A549 treated with GW870086 at 1 μM for 4 hours (cell line): Measurements from ENCODE around the gene RPL7L1. TPM values are rescaled to one million over a fixed set of nuclear protein-coding genes. Genes with fewer than 3 reads are reported as not detected.

ENCODE experiments used
- total RNA-seq: library from RNA; stranded (reverse); fragments of 200-300 nt; extraction: Qiagen RNA extraction; gene quantifications from 5 replicates; pipeline ENCODE4 v1.2.3, GENCODE V29; 2022; ENCODE audit warnings: low read depth

RPL7L1 gene
- 65.0 to 86.6 TPM (median 65.7 TPM) in 5 replicates for total RNA-seq

GRCh38 chr6:42879372-42880239, at the start of gene RPL7L1:
TSS of gene RPL7L1 (plus strand) at chr6:42879616. CDS start at chr6:42879911, 295 bp downstream.

GRCh38 chr6:42915732-42916131, 36.3 kb downstream of the RPL7L1 start, which contains the start of gene PTCRA:
TSS of gene PTCRA (plus strand) at chr6:42916053. CDS start at chr6:42916070, 17 bp downstream.

GRCh38 chr6:42928986-42929820, 49.8 kb downstream of the RPL7L1 start, which contains the start of gene CNPY3:
TSS of gene CNPY3 (plus strand) at chr6:42929480. CDS start at chr6:42929571, 91 bp downstream.

Other genes starting within 250 kb of the RPL7L1 start
- gene PRPH2, start 157.0 kb upstream of the RPL7L1 start, total RNA-seq = not detected in 5 replicates
- 15.1 to 16.6 TPM (median 15.8 TPM) in 5 replicates for gene TBCC, start 133.5 kb upstream of the RPL7L1 start, total RNA-seq
- 2.2 to 3.1 TPM (median 2.9 TPM) in 5 replicates for gene BICRAL, start 97.6 kb upstream of the RPL7L1 start, total RNA-seq
- gene PTCRA, start 36.4 kb downstream of the RPL7L1 start, total RNA-seq = not detected in 5 replicates
- gene CNPY3, start 49.9 kb downstream of the RPL7L1 start, total RNA-seq = 35.0 to 44.6 TPM (median 40.6 TPM) in 5 replicates
- gene GNMT, start 81.1 kb downstream of the RPL7L1 start, total RNA-seq = 0.19 to 0.32 TPM in 2 of 5 replicates, not detected in the others
- 6.7 to 9.4 TPM (median 8.7 TPM) in 5 replicates for gene PEX6, start 99.6 kb downstream of the RPL7L1 start, total RNA-seq
- 22.6 to 28.0 TPM (median 26.5 TPM) in 5 replicates for gene PPP2R5D, start 105.0 kb downstream of the RPL7L1 start, total RNA-seq
- 87.9 to 98.7 TPM (median 93.7 TPM) in 5 replicates for gene MEA1, start 134.3 kb downstream of the RPL7L1 start, total RNA-seq
- 24.7 to 28.7 TPM (median 26.6 TPM) in 5 replicates for gene KLHDC3, start 134.6 kb downstream of the RPL7L1 start, total RNA-seq
- 70.0 to 78.6 TPM (median 71.7 TPM) in 5 replicates for gene RRP36, start 142.0 kb downstream of the RPL7L1 start, total RNA-seq
- gene CUL7, start 174.2 kb downstream of the RPL7L1 start, total RNA-seq = 6.2 to 8.3 TPM (median 6.9 TPM) in 5 replicates
- 51.5 to 69.5 TPM (median 54.8 TPM) in 5 replicates for gene MRPL2, start 179.8 kb downstream of the RPL7L1 start, total RNA-seq
- 5.1 to 8.2 TPM (median 6.4 TPM) in 5 replicates for gene KLC4, start 180.0 kb downstream of the RPL7L1 start, total RNA-seq
- 3.7 to 5.3 TPM (median 4.4 TPM) in 5 replicates for gene PTK7, start 196.7 kb downstream of the RPL7L1 start, total RNA-seq